HG02870 (cell line): ENCODE measurements around the gene FAM53B.

Source experiments
- ATAC-seq: cut with Tn5 transposase; IDR thresholded peaks from one replicate; pipeline ENCODE4 v1.9.1; 2021; ENCODE audit warnings: mild to moderate bottlenecking, moderate library complexity; ENCODE audit not compliant: unreplicated experiment

Gene FAM53B

DNA sequence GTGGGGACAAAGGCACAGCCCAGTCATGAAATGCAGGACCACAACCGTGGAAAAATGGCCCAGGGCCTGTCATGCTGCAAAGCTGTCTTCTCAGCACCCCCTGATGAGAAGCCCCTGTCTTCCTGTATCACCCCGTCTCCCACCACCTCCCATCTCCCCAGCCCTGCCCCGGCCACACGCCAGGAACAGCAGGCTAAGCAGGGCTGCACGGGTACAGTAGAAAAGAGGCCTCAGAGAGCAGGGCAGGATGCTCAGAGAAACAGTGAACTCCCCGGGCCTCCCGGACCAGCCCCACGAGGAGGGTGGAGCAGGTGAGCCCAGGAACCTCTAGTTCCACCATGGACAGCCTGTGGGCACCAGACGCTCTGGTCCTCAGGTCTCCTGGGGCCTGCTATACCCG lies 77.7 kb downstream of the FAM53B start:
- ATAC-seq: no peak

DNA sequence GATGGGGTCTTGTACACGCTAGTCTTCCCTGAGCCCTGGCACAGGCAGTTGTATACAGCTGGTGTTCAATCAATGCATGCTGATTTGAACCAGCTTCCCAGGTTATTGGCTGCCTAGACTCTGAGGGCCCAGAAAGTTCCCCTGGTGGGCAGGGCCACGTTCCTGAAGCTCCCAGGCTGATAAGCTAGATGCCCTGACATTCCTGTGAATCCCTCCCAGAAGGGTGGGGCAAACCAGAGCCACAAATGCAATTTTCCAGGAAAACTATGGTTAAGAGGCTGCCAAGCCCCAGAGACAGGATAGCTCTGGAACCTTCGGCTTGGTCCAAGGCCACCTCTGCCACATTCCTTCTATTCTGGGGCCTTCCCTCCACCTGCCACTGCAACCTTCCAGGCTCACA lies 78.2 kb downstream of the FAM53B start:
- no peak for ATAC-seq

DNA sequence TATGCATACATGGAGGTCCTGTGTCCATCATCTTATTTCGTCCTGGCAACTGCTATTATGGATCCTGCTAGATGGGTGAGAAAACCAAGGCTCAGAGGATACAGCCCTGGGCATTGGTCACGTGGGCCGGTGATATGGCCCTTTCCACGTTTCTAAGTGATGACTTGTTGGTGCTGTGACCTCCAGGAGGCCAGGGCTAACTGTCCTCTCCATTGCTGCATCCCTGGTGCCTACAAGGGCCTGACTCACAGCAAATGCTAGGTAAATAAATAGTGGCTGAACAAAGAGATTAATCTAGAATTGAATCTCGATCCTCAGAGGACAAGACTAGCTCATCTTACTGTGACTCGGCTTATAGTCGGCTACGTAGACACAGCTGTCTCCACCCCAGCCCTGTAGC lies 78.6 kb downstream of the FAM53B start:
- ATAC-seq: no peak

DNA sequence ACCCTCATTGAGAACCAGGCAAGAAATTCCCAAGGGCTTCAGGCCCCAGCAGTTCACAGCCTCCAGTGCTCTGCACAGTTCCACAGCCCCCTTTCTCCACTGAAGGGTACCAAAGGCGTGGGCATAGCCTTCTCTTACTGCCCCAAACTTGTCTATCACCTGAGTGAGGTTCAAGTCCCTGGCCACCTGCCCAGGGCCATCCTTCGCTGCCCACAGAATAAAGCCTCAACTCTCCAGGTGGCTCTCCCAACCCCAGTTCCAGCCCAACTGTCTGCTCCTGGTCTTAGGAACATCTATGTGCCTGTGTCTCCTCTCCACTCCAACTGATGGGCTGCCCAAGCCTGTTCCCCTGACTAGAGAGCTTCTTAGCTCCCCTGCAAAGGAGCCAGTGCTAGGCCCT lies 79.1 kb downstream of the FAM53B start:
- no peak for ATAC-seq

DNA sequence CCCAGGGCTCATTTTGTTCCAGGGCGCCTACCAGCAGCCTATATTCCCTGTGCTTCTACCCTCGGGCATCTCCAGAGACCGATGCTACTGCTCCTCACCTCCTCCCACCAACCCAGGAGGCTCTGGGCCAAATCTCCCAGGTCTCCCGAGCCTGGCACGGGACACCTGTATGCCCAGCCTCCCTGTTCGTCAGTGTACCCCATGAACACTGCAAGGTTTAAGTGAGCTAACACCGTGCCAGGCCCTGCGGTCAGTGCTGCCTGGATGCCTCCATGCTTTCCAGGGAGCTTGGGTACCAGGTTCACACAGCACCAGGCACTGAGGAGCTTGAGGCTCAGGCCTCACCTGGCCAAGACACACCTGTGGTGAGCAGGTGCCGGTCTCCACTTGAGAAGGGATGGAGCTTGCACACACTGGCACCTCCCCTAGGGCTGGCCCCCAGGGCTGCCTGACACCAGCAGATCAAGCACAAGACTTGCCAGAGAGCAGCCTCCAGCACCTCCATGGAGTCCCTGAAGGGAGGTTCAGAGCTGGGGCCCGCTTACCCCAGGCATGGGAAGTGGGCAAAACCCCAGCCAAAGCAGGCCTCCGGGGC lies 80.3 kb downstream of the FAM53B start:
- no peak for ATAC-seq

DNA sequence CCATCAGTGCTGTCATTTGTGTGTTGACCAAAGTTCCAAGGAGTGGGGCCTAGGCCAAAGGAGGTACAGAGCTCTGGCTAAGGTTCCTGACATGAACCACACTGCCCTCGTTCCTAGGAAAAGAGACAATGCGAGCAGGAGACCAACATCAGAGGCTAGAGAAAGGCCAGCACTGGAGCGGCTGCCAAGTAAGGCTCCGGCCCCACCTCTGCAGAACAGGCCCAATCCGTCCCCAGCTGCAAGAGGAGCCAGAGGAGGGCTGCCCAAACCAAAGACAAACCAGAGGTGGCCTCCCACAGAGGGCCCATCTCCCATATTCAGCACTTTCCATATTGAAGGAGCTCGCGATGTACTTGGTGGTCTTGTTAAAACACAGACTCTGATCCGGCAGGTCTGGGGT lies 81.0 kb downstream of the FAM53B start:
- no peak for ATAC-seq

DNA sequence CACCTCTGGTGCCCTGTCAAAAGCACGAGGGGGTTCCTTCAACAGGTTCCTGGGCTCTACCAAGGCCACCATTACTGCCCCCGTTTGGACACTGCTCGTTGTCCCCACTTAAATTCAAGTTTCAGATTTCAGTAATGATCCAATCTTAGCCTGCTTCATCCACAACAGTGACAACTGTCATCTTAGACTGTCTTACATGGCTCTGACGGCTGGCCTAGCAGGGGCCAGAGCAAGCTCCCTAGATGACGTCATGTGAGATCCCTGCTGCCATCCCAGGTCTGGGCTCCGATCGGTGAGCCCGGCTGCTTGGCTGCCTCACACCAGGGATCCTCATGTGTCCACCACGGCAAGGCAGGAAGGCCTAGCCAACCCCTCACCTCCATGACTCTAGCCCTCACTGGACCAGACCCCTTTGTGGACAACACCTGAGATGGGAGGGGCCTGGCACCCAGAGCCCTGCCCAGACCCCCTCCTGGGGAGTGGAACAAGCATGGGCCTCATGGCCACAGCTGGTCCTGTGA lies 82.5 kb downstream of the FAM53B start:
- ATAC-seq: no peak

DNA sequence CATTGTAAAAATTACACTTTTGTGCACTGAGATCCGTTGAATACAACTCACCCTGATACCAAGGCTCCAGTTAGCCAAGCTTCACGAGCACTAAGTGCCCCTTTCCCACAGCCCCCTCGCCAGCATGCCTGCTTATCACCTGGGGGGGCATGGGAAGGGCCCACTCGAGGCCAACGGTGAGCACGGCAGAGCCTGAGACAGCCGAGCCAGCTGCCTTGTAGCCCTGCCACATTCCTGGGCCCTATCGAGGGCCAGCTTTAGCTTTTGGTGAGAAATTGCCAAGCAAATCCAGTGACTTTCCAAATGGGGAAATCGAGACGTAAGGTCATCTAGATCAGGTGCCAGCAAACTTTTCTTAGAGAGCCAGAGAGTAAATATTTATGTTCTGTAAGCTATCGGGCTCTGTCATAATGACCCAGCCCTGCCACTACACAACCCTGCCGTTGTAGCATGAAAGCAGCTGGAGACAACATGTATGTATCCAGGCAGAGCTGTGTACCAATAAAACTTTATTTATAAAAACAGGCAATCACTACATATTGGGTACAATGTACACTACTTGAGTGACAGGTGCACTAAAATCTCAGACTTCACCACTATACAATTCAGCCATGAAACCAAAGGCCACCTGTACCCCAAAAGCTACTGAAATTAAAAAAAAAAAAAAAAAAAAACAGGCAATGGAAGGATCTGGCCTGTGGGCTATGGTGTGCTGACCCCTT lies 83.6 kb downstream of the FAM53B start:
- no peak for ATAC-seq

DNA sequence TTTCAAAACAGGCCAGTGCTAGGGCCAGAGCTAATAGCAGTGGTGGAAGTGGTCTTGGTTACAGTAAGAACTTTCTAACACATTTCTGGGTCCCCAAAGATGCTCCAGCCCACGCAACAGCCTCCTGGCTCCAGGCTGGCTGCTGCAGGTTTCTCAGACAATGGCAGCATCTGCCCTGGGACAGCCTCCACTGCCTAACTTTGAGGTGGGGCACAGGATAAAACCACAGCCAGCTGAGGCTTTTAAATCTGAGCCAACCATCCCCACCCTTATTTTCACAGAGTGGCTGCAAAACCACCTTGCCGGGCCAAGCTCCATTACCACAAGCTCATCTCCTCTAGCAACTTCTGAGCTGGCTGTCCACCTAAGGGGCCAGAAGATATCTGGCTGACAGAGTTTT lies 84.8 kb downstream of the FAM53B start:
- ATAC-seq: no peak

DNA sequence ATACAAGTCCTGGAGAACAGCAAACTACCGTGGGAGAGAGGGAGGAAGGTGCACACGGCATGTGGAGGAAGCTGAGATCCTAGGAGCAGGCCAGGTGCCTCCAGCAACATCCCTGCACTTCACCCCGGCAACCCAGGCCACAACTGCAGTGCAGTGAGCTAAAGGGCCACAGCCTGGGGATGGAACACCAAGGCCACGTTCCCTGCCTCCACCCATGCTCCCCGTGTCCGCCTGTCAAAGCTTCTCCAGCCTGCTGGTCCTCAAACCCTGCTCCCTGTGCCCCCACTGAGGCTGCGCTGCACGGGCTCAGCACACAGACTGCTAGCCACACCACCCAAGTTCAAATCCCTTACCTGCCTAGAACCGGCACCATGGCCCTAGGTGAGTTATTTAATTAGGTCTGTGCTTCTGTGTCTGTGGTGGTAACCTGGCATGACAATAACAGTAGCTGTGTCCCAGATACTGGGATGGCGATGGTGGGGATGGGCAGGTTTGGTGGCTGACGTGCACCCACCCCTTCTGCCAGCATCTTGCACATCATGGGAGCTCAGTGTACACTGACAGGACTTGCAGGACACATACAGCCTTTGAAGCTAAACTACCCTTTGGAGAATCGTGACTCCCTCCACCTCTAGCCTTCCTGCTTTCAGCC lies 85.5 kb downstream of the FAM53B start:
- no peak for ATAC-seq

DNA sequence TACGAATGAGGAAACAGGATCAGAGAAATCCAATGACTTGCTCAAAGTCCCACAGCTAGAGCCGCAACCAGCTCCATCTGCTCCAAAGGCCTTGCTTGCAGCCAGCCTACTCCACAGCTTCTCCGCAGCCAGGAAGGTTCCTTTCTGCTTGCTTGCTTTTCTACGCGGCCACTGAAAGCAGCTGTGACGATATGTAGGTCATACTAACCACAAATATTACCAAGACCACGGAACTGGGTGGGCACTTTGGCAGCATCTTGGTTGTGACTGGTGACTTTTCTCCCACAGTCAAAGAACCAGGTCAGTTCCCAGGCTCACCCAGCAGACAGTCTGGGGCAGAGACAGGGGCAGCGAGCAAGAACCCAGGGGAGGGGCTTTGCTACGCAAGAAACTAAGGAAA lies 86.4 kb downstream of the FAM53B start:
- no peak for ATAC-seq

DNA sequence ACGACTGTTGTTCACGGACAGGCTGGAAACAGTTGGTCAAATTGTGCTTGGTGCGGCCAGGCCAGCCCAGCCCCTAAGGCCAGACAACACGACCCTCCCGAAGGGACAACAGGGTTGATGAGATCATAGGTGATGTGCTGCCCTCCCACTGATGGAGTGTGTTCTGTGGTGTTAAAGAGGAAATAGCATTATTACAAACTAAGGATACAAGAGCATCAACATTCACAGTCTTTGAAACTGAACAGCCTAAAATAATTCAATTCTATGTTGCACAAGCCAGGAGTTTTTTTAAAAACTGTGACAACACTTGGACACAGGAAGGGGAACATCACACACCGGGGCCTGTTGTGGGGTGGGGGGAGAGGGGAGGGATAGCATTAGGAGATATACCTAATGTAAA lies 87.6 kb downstream of the FAM53B start:
- ATAC-seq: no peak

DNA sequence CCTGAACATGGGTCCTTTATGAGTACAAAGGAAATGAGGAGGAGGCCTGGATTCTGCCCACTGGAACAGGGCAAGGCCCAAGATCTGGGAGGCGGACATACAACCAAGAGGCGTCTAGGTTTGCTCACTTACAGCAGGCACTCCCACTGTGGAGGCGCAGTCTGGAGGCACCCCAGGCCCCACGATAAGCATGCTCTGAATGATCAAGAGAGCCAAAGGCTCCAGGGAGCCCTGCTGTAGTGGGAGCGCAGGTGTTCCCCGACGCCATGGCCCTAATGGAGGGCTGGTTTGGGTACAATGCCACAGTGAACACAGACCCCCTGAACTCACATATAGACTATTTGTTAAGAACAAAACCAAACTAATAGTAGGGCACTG lies 88.1 kb downstream of the FAM53B start:
- no peak for ATAC-seq

DNA sequence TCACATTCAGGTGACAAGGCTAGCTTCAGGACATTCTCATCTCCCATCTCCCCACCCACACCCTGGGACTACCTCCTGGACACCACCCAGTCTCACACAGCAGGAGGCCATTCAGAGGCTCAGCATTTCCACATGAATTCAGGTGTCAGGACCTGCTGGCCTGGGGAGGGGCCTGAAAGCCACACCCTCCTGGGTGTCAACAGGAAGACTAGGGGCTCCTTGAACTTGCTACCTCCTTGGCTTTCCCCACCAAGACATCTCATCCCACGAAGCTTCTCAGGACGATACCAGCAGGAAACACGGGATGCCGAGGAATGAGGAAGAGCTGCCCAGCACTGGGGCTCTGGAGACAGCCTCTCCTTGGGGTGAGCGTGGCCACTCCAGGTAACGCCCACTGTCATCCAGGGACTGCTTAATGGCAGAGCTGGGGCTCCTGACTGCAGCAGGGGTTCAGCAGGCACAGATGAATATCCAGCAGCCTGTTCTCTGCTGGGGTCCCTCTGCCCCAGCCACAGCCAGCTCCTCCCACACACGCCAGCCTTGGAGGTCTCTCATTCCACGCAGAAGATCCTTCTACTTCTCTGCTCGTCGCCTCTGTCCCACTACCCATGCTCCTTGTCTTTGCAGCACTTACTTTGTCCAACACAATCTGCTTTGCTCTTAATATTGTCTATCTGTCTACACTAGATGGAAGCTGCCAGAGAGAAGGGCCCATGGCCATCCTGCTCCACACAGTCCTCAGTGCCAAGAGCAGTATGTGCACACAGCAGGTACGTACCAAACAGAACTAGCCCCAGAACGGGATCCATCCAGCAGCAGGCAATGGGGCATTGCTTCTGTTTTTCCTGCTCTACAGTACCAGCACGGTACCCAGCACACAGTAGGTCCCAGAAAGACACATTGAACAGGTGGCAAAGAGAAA lies 88.7 kb downstream of the FAM53B start:
- ATAC-seq: no peak

DNA sequence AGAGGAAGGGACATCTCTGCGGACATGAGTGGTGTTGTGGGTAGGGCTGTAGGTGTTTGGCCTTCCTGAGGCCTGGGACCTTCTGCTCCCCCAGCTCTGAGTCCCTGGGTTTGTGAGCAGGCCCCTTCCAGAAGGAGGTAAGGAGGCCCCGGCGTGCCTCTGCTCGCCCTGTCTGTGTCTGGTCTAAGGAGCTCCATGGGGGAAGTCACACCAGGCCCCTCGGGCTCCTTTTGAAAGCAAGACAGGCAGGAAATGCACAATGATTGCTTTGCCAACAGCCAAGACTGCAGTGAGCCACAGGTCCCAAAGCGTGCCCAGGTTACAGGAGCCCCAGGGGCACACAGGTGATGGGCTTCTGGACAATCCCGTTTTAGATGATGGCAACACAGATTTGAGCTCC lies 89.5 kb downstream of the FAM53B start:
- no peak for ATAC-seq

DNA sequence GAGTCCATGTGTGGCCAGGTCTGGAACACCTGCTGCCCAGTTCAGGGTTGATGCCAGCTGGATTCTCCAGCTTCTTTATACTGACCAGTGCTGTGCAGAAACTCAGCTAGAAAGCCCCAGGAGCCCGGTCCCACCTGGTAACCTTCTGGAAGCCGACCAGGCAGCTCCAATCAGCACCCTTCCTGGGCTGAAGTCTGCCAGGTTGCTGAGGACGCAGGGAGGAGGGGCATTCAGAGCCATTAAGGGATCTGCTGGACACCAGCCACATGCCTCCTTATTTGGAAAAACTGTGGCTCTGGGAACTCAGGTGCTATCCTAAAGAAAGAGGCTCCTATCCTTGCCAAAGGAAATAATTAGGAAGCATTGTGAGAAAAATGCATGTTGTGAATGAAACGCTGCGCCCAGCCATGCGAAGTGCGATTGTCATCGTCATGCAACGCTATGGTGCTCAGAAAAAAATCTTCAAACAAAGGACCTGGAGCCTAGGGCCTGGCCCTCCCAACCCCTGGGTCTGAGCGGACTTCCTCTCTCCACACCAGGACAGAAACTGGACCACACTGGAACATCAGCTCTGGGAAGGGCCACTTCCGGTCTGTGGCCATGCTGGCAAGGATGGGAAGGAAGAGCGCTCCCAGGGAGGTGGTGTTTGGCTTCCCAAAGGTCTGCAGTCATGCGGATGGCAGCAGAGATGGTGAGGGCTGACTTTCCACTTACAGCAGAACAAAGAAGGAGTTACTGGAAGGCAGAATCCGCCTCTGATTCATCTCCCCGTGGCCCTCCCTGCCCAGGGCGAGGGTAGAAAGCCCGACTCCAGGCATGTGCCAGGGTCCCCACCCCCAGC lies 90.1 kb downstream of the FAM53B start:
- ATAC-seq: no peak

DNA sequence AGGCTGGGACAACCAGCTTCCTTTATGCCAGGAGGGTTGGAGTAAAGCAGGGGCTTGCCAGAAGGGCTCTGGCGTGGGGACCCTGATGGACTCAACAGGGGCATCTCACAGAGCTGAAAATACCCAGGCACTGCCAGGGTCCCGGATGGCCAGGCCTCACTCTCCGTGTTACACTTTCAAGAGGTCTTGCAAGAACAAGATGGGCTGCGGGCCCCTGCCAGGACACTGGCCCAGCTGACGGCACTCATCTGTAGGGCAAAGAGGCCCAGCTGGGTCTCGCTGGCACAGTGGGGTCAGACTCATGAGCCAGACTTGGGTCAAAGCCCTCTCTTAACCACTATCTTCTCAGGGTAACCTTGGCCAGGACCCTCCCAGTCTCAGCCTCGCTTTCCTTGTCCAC lies 90.9 kb downstream of the FAM53B start:
- ATAC-seq: no peak

DNA sequence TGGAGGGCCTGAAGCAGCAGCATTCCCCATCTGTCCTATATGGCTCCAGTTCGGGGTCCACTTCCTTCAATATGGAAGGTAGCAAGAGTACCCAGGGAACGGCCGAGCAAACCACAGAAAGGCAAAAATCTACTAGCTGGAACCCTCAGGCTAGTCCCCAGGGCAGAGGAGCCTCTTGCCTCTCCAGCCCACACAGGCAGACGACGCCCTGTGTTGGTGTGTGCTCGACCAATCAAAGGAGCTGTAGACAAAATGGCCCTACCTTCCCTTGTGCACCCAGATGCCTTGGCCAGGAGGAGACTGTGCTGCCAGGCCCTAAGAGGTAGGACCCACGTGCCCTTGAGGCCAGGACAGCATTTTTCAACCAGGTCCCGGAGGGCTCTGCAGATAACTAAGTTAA lies 91.5 kb downstream of the FAM53B start:
- no peak for ATAC-seq

DNA sequence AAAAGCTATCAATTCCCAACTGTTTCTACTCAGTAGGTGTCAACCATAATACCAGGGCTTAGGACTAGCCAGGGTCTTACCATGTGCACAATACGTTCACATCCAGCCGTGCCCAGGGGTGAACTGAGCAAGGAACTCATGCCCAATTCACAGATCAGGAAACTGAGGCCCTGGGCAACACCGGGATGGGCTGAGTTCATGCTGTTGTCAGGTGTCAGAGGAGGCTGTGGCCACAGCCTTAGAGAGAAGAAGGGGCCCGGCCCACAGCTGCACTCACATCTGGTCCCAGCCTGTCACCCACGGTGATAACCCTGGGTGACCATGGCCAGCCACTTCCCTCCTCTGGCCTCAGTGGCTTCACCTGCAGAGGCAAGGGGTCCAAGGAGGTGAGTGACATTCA lies 92.0 kb downstream of the FAM53B start:
- no peak for ATAC-seq

DNA sequence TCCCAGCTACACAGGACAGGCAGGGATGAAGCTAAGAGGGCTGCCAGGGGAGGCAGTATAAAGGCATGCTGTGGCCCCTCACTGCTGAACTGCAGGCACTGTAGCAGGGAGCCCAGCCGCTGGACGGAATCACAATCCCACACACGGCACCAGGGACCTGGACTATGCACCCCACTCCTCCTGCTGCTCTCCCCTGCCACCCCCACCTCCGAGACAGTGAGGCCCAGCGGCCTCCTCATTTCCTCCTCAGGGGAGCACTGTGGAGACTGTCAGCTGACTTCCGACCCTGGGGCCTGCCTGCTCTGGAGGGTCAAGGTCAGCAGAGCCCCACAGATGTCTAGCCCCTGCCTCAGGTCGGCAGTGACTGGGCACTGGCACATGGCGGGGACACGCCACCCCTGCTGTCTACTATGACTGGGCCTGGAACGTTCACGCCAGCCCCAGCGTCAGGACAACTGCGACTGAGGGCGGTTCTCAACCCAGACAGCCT lies 92.7 kb downstream of the FAM53B start:
- ATAC-seq: peak; percentile 6
